Erythroblast (primary cell): ENCODE data around the gene THSD7A.

Experiments used
- GATA1 ChIP-seq: IDR thresholded peaks from 2 replicates; pipeline ENCODE4 v1.6.1; 2011; ENCODE audit warnings: low read depth, mild to moderate bottlenecking, control low read depth, low read length, moderate library complexity
- POLR2A ChIP-seq: IDR thresholded peaks from 2 replicates; pipeline ENCODE4 v1.6.1; 2011; ENCODE audit warnings: mild to moderate bottlenecking, low read length

DNA sequence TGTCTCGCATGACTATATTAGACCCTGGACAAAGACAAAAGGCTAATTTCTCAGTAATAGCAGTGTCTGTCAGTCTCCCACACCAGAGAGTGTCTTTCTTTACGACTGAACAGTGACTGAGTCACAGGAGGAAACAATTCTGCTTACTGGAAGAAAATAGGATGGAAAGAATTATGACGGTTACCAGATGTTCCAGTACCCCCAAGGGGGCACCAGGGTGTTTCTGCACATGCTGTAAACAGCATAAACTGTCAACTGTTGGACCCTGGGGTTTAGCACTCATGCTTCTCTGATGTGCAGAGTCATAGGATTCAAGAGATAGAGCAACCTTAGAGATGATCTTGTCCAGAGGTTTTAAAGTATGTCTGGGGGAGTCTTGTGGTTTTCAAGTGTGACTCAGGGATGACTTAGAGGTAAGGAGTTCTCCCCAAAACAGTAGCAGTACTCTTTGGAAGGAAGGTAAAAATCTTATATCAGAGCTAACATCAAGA lies 291.7 kb downstream of the THSD7A start:
- TF ChIP-seq POLR2A (no peak), GATA1 (no peak)
